Measurements from ENCODE around the gene ABCC5.
"Not testable (repeated sequence)": the region's sequence is repeated elsewhere in the genome, so short reads cannot be mapped to it uniquely, and the experiment has no call there.

The ABCC5 gene

DNA sequence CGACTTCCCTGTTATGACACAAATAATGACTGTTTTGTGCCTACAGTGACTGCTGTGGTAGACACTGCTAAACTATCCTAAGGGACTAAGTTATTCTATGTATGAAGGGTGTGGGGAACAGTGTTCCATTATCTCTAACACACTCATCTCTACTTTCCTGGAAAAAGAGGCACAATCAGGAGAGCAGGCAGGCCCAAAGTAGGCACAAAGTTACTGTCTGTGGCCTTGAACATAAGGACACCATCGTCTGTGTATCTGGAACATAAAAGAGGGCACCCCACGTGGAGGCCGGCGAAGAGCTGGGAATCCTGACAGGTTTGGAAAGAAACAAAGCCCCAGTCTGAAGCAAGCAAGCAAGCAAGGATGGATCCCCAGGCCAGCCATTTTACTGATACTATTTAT, 1.5 kb downstream of the ABCC5 start:
- no peak for DNase-seq (ENCODE audit: low read depth in 2 of 2)

DNA sequence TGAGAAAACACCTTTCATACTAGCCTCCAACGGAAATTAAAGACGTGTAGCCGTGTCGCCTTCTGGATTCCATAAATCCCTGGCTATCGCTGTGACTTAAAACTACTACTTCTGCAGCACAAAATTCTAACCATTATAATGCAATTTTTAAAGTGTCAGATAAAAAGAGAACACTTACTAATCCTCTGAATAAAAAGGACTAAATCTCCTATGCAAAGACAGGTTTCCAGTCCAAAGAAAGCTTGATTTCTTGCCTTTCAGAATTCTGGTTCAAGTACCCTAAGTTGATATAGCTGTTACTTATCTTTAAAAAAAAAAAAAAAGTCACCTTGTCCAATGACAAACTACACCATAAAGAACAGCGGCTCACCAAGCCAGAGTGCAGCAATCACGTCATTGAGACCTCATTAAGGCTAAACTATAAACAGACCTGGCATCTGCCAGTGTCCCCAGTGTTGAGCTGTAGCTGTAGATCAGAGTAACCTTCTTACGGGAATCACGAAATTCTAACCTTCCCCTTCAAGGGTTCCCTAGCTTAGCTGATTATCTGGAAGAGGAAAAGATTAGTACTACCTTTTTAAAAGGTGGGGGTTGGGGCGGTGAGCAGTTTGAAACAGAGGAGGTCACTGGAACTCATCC, 2.2 kb downstream of the ABCC5 start:
- DNase-seq (ENCODE audit: low read depth in 2 of 2) = no peak

DNA sequence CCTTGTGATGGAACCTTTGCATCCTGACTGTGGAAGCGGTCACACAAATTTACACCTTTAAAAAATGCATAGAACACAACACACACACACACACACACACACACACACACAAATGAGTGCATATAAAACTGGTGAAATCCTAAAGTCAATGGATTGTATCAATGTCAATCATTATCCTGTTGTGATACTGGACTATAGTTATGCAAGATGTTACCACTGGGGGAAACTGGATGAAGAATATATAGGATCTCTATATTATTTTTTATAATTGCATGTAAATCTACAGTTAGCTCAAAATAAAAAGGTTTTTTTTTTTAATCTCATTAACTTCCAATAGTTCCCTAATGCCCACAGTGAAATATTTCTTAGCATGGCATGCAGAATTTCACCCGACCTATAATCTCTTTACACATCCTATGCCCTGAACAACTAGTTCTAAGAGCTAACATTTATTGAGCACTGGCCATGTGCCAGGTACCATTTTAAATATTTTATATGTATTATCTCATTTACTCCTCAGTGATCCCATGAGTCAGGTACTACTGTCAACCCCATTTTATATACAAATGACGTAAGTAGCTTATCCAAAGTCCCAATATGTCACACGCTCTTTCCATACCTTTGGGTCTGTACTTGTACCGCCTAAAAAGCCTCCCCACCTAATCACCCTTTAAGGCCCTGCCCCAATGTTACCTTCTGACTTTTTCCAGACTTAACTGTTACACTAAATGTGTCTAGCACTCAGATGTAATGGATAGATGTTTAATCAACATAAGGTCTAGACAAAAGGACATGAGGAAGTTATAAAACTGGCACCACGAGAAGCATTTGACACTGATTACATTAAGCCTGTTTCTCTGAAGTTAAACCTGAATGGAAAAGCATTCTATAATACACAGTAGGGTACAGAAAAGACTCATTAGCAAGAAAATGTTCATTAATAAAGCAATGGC, 5.5 kb downstream of the ABCC5 start:
- DNase-seq (ENCODE audit: low read depth in 2 of 2) = no peak

DNA sequence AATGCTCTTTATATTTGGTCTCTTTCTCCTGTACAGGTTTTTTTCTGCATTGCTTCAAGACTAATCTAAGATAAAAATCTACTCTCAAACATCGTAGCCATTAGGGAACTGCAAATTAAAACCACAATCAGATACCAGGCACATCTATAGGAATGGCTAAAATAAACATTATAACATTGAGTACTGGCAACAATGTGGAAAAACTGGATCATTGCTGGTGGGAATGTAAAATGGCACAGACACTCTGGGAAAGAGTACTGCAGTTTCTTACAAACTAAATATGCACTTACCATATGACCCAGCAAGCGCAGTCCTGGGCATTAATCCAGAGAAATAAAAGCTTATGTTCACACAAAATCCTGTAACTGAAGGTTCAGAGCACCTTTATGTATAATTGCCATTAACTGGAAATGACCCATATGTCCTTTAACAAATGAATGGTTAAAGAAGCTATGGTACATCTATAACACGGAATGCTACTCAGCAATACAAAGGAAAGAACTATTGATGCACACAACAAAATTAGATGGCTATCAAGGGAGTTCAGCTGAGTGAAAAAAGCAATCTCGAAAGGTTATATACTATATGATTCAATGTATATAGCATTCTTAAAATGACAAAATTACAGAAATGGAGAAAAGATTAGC, 6.3 kb downstream of the ABCC5 start:
- DNase-seq (ENCODE audit: low read depth in 2 of 2) = no peak

DNA sequence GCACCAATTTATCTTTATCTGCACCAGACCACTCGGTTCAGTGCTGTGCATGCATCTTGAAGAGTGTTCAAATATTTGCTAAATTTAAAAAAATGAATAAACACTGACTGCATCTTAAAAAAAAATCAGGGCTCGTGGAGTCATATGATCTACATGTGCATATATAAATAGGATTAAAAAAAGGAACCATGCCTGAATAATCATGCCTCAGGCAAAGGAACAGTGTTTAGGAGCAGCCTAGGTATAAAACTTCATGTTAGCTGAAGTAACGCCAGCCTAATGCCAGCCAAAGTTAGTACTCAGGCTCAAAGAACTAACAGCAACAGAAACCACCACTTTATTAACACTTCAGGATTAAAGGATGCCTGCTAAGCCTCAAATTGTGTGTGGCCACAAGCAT, 9.5 kb downstream of the ABCC5 start:
- DNase-seq (ENCODE audit: low read depth in 2 of 2) = no peak

DNA sequence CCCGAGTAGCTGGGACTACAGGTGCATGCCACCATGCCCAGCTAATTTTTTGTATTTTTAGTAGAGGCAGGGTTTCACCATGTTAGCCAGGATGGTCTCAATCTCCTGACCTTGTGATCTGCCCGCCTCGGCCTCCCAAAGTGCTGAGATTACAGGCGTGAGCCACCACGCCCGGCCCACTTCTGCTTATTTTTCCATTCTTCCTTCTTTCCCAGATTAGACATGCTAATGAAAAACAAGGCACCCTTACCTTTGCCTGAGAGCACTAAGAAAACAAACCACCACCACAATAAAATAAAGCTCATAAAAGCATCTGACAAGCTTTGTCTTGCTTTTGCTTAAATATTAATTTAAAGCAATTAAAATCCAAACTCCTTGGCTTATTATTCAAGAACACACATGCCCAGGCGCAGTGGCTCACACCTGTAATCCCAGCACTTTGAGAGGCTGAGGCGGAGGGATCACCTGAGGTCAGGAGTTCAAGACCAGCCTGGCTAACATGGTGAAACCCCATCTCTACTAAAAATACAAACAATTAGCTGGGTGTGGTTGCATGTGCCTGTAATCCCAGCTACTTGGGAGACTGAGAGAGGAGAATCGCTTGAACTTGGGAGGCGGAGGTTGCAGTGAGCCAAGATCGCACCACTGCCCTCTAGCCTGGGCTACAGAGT, 10.4 kb downstream of the ABCC5 start:
- DNase-seq (ENCODE audit: low read depth in 2 of 2) = not testable (repeated sequence)

DNA sequence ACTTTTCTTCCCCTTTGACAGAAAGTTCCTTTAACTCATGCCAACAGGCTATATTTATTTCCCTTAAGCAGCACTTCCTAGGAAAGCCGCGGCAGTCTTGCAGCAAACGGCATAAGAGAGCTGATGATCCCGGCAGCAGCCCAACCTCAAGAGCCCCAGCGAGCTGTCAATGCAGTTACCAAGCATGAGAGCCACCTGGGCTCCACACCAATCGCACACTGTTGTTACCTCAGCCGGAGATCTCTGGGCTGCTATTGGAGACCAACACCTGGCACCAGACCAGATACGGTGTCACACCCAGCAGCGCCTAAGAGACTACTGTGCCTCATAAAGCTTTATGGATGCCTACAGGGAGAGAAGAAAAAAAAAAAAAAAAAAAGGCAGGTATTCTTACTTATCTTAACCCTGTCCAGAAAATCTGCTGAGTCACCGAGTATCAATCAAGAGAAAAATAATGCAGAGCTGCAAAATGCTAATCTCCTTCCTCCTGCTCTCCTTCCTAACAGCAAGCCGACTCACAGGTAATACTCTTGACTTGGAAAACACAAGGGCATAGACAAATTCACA, 11.7 kb downstream of the ABCC5 start:
- DNase-seq (ENCODE audit: low read depth in 2 of 2) = no peak

DNA sequence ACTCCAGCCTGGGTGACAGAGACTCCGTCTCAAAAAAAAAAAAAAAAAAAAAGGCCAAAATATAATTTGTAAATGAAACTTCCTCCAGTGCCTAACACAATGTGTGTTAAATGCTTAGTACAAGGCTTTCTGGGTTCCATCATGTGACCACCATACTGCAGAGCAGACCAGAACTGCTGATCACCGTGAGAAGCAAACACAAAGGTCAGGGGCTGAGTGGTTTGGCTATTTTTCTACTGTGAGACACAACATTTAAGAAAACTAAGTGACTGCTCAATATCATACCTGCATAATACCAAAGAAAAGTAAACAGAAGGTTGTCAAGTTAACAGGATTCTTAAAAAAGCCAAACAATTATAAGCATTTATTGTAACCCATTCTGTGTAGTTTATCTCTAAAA, 13.2 kb downstream of the ABCC5 start:
- no peak for DNase-seq (ENCODE audit: low read depth in 2 of 2)

DNA sequence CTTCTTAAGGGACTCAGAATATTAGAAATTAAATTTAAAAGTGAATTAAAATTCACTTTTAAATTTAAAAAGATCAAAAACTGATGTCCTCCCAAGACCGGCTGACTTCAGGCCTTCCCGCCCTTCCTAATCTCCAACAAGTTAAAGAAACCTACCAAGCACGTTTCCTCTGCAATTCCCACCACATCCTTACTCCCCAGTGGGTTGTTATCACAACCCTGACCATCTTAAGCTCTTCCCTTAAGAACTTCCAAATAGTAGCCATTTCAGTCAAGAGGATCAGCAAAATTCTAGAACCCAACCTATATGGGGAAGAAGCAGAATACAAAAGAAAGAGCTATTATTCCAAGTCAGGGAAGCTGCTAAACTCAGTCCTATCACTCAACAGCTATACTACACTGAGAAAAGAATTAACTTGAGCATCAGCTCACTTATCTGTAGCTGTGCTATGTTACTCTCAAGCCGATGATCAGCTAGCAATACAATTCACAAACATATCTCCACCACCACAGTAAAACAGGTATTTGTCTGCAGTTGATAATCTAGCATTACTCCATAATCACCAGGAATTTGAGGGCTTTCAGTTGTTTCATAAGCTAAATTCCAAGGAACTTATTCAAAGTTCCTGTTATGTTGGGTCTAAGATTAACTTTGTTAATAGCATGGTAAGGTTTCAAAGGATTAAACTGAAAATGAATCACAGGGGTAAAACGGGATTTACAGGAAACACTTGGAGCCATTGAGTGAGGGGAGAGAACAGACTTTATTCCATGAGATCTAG, 14.3 kb downstream of the ABCC5 start:
- no peak for DNase-seq (ENCODE audit: low read depth in 2 of 2)

DNA sequence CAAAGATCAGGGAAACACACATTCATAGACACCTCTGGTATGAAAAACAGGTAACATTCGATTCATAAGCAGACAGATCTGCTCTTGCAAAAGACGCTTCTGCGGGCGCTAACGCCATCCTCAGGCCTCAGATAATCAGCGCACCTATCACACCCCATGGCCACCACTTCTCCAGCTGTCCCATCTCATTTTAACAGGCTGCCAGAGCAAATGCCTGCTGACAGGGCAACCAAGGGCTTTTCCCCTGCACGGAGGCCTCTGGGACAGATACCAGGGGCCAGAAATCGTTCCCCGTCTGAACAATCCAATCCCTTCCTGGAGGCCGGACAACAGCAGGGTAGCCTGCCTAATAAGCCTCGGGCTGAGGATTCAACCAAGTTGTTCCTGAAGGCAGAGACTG, 15.2 kb downstream of the ABCC5 start:
- no peak for DNase-seq (ENCODE audit: low read depth in 2 of 2)

DNA sequence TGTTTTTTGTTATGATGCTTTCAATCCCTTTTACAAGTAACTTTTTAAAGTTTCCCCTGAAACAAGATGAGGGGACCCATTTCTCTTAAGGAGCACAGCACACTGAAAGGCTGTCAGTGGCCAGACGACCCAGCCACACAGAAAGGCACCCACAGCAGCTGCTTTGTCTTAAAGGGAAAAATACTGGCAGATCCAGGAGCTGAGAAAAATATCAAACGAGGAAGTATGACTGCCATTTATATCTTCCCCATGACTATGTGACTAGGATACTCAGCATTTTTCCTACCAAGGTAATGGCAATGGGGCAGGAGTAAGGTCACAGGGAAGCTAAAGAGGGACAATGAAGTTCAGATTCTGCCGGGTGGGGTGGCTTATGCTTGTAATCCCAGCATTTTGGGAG, 15.9 kb downstream of the ABCC5 start:
- DNase-seq (ENCODE audit: low read depth in 2 of 2) = no peak

DNA sequence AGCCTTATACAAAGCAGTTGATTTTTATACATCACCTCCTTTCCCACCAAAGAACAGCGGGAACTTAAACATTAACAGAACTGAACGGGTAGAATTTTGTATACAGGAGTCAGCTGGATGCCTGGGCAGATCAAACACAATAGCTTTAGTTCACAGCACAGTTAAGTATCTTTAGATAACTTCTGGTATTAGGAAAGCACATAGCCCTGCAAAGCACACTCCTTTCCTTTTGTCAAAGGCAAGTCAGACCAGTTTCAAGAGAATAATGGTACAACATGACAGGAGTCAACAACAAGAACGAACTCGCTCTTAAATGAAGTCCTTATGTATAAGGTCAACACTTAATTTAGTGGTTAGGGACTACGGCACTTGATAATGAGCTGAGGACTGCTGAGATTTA, 26.3 kb downstream of the ABCC5 start:
- no peak for DNase-seq (ENCODE audit: low read depth in 2 of 2)

DNA sequence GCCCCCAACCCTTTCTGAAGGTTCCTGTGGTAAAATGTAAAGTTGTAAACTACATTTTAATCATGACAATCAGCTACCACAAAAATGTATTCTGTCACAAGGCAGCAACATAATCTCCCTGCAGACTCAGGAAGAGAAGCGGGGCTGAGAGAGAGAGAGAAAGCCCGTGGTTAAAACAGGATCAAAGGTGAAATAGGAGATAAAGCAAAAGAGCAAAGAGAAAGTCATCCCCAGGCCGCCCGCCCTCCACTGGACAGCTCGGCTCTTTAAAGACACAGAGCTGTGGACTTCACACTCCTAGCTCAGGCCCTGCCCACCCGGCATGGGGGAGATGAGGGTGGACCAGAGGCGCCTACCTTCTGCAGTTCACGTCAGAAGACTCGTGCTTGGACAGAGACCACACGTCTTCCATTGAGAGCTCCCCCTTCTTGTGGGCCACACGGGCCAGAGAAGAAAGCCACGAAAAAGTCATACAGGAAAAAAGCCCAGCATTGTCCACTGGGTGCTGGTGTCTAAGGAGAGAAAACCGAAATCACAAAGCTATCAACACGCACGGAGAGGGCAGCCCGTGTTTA, 29.4 kb downstream of the ABCC5 start:
- DNase-seq (ENCODE audit: low read depth in 2 of 2) = no peak

DNA sequence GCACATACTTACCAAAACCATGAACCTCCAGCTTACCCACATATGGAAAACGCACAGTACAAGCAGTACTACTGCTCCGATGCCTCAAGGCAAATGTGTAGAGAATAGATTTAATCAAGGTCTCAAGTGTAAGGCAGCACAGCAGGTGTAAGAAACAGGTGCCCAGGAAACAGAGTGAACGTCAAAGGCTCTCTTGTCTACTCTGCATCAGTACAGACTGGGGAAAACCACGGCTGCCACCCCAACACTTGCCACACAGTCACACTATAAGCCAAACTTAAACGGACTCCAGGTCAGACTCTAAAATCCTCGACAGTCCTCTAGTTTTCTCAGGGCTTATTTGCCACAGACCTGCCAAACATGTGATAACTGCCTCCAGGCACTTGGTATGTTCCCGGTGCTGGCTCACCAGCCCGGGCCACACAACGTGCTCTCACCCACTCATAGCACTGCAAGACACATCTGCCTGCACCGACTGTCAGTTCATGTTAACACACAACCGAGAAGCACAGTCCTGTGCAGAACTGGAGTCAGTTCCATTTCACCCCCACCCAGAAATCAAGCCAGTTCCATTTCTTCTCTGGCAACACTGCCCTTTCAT, 30.6 kb downstream of the ABCC5 start:
- no peak for DNase-seq (ENCODE audit: low read depth in 2 of 2)

DNA sequence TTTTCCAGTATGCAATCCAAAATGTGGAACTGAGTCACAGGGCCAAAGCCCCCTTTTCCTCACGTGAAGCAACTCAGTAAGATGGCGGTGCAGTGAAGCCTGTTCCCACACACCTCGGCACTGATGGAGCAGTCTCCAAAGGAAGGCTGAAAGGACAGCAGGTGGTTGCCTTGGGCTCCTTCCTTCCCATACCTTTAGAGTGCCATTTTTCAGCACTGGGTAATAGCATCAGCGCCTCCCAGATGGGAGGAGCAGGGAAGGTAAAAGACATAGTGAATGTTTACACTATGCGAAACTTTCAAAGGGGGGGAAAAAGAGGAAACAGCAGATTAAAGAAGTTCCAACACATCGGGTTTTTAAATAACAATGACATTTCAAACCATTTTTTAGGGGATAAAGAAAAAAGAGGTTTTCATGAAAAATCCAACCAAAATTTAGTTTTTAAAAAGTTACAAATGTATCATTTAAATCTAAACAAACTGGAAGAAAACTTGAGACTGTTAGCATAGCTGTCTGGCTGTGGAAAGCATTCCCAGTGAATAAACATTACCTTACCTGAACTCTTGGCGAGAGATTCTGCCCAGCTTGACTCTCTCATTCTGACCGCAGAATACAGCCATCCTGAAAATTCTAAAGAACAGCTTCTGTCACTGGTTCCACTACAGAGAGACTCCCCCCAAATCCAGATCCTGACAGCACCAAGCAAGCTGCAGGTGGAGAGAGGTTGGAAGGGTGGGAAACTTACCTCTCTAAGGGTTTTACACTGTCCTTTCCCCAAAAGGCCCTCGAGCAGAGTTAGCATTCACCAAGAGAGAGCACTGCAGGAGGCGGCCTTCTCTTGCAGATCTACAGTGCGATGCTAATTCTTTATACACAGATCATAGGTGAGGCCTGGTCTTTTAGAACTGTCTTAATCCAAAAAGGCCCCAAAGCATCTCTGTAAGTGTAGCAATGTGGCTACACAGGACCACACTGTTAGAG, 32.6 kb downstream of the ABCC5 start:
- no peak for DNase-seq (ENCODE audit: low read depth in 2 of 2)

DNA sequence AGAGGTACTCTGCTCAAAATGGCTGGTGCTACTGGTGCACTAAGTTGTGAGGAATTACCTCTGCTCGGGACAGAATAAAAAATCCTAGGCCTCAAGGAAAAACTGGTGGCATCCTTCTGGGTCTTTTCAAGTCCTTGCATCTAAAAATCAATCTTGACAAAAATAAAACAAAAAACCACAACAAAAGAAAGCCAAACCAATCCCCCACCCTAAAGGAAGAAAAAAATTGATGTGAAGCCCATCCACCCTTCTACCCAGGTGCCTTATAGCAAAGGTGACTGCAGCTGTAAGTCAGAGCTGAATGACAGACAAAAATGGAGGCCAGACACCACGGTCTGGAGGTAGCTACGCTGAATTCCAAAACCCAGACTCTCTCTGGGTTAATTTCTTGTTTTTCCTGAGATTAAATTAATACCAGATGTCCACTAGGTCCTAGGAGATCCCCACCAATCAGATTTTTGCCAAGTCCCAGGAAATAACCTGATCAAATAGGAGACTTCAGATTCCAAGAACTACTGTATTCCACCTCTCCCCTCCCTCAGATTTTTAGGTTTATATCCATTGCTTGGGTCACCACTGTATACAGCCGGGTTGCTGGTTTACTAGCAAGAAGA, 33.5 kb downstream of the ABCC5 start:
- DNase-seq (ENCODE audit: low read depth in 2 of 2) = no peak

DNA sequence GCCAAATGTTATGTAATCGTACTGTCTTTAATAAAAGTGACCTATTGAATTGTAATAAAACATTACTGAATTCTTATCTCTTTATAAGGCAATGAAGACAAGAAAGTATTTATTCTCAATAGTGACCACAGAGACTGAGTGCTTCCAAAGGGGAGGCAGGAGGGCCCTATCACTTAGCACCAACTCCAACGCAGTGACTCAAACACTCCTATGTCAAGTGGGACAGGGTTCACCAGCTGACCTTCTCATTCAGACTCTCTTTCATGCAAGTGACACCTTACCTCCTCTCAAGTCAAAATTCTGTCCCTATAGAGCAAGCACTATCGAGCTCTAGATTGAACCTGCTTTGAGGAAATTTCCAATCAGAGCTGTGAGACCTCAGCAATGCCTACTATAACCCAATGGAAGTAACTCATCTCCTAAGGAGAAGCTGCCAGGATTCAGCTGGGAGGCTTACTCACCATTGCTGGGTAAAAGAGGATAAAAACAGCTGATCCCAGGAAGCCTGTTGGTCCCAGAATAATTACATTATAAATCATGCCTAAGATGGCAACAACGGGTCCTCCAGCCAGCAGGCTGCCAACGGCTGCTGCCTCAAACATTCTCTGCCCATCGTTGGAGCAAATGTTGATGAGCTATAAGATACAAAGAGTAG, 35.6 kb downstream of the ABCC5 start:
- DNase-seq (ENCODE audit: low read depth in 2 of 2) = no peak

DNA sequence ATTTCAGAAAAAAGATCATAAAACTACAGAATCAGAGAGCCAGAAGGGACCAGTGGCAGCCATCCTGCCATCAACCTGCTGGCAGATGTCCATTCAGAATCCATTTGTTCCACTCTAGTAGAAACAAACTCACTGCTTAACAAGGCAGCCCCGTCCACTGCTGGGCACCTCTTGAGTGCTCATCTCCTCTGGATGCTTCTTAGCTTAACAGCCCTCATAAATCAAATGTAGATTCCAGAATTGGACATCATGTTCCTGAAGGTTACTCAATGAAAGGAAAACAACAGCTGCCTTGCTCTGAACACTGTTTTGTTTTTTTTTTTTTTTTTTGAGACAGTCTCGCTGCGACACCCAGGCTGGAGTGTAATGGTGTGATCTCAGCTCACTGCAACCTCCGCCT, 37.3 kb downstream of the ABCC5 start:
- no peak for DNase-seq (ENCODE audit: low read depth in 2 of 2)
